GM21423 (cell line): ENCODE data around the gene SLC25A48.
A peak's percentile ranks its signal among the peaks of the same experiment; 100 is the strongest.

Experiments
- ATAC-seq: cut with Tn5 transposase; IDR thresholded peaks from one replicate; pipeline ENCODE4 v1.9.1; 2021; ENCODE audit warnings: mild to moderate bottlenecking, moderate library complexity; ENCODE audit not compliant: unreplicated experiment

The SLC25A48 gene

DNA sequence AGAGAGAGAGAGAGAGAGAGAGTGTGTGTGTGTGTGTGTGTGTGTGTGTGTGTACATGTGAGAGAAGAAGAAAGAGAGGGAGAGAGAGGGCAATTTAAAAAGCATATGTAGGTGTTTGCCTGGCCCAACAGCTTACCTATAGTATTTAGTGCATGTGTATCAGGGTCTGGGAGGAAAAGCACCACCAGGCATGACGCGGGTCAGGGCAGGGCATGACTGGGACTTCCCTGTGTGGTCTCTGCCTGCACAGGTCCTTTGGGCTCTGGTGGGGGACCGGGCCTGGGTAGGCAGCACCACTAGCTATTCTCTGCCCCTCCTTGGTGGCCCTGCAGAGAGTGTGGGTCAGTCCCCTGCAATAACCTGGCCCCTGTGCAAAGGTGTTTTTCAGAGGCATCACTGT, 45.1 kb downstream of the SLC25A48 start:
- no peak for ATAC-seq

DNA sequence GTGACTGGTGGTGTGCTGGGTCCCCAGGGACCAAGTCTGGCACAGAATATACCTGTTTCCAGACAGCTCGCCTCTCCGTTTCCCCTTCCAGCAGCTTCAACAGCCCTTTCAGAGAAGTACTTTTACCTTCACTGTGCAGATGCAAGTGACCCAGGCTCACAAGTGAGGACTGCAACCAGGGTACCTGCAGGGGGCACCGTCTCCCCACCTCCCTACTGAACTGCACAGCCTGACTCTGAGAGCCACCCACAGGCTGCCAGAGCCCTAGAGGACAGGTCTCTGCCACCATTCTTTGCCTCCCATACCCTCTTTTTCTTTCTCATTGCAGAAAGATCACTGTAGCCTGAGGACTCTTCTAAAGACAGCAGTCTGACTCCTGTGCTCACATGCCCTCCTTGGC, 45.8 kb downstream of the SLC25A48 start:
- peak; percentile 43 for ATAC-seq

DNA sequence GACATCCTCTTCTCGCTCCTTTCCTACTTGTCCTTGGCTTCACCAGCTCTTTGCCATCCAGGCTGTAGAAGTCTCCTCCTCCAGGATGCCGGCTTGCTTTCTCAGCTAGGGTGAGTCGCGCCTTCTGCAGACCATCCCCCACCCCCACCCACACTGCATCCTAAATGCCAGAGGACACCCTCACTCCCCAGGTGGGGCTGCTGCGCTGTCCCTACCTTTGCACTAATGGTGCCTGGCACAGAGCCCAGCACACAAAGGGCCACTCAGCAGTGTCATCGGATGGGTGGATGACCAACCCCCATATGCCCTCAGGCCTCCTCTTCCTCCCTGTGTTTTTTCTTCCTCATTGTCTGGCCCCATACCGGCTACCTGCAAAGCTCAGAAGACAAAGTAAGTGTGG, 46.3 kb downstream of the SLC25A48 start:
- no peak for ATAC-seq

DNA sequence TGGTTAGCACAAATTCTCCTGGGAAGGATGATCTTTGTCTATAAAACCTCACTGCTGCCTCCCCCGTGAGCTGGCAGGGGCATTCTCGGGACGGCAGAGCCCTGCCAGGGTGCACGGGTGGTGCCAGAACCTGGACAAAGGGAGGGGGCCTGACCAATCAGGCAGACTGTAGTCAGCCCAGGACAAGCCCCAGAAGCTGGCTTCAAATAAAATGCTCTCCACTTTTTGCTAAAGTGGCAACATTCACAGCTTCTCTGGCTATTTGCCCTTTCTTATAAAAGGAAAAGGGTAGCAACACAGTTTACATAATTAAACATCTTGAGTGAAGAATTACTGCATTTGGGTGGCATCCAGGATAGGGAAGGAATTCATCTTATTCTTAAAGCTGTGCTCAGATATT, 46.8 kb downstream of the SLC25A48 start:
- no peak for ATAC-seq

DNA sequence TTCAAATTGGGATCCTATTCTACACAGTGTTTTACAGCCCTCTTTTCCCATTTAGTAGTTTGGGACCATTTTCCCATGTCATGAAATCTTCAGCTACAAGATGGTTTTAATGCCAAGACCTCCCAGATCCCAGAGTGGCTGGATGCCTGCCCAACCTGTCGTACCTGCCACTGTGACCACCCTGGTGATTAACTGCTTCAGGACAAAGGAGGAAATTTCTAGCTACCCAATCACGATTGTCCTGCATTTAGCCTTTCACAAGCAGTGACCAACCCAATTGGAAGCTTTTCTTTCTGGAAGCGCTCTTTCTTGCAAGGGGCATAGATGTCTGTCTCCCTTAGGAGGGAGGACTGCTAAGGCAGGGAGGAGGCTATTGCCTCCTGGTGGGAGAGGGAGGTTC, 47.4 kb downstream of the SLC25A48 start:
- ATAC-seq = no peak

DNA sequence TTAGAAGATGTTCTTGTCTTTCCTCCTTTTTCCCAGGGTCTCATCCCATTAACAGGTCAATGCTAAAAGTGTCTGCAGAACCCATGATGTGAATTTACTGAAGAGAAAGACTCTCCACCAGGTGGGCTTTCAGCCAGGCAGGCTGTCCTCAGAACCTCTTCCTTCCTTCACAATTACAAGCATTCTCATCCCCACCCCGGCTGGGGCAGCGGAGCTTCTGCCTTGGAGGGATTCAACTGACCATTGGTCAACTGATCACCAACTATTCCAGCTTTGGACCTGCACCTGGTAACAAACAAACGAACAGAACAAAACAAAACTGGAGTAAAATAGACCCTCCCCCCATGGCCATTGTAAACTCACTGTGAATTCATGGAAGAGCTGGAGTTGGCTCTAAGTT, 48.6 kb downstream of the SLC25A48 start:
- ATAC-seq = no peak

DNA sequence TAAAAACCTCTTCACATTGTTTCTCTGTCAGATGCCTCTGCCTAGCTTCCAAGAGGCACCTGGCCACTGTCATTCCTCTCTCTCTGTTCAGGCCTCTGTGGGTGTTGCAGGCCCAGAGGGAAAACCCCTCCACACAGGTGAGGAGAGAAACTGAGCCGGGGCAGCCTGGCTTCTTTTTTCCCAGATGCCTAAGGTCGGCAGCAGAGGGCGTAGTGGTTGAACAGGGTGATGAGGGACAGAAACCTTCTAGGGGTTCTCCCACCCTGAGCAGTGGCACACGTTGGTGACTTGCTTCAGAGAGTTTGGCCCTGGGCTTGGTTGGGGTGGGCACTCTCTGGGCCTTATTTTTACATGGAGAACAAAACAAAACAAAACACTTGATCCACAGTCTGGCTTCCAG, 49.0 kb downstream of the SLC25A48 start:
- no peak for ATAC-seq

DNA sequence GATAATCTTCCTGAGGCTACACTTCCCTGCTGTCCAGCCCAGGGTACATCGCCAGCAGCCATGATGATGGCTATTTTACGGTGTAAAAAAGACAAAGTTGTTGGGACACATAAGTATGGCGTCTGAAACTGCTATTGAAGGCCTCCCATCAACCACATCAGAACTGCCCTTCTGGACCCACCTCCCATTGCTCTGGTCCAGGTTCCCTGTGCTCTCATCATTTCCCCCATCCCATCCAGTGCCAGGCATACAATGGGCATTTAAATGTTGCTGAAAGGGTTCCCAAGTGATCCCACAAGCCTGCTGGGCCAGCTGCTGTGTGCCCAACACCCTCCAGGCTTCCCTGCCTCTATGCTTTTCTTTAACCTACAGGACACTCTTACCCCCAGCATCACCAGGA, 50.6 kb downstream of the SLC25A48 start:
- ATAC-seq = no peak

DNA sequence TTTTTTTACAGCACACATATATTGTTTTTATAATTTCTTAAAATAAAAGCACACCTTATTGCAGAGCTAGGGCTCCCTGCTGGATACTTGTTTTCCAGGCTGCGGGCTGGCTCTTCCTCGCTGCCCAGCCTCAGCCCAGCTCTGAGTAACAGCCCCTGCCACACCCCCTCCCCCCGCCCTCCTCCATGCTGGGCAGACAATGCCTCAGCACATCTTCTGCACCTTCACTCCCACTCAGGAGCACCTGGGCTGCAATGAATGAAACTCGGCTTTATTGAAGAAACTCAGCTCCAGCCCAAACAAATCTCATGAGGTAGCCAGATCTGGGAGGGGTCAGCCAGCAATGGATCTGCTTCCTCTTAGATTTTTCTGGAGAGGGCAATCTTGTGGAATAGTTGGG, 51.7 kb downstream of the SLC25A48 start:
- no peak for ATAC-seq

DNA sequence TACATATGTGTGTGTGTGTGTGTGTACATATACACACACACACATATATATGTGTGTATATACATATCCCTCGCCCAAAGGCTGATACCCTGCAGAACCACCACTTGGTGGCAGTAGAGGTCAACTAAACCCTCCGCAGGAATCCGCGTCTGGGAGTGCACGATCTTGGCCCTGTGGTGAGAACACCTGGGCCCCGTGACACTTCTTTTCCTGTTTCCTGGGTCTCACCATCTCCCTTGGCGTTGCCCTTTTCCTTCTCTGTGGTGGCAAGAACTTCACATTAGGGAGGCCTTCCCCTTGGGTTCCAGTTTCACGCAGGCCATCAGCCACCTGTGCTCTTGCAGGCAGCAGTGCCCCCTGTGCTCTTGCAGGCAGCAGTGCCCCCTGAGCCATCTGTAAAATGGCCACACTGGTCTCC, 53.0 kb downstream of the SLC25A48 start:
- peak; percentile 88 for ATAC-seq

DNA sequence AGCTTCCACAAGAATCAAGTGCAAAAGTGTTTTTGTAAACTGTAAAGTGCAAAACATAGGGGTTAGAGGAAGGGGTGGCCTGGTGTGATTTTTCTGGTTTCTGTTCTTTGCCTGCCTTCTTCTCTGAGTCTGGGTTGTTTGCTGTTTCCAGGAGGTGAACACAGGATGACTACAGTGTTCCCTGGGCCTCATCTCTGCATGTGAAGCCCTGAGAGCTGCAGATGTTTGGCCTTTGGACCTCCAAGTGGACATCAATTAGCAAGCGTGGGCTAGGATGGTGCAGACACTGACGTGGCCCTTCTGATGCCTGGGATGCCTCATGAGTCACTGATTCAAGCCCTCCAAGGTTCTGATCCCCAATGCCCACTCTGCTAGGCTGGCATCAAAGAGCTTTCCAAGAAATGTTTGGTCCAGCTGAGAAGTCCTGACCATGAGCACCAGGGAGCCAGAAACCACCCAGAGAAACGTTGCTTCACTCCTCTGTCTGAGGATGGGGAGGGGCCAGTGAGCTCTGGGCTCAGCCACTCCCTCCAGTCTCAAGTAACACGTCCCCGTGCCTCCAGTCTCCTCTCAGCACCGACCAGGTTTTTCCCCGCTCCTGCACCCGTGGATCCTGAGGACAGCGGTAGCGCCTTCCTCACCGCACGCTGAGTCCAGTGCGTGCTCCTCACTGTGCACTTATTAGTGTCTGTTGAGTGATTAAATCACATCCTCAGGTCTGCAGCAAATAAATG, 53.6 kb downstream of the SLC25A48 start:
- ATAC-seq = no peak

DNA sequence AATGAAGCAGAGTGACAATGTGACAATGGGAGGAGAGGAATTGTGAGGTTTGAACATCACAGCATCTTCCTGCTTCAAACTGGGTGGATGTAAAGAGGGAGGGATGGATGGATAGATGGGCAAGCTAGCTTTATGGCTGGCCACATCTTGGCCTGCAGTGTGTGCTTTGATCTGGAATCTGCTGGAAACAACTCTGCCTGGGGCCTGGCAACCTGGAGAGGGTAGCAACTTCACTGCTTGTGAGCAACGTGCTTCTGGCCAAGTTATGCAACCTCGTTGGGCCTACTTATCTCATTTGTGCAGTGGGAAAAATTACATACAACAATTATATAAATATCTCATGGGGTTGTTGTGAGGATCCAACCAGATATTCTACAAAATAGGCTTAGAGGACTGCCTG, 55.8 kb downstream of the SLC25A48 start:
- ATAC-seq = no peak

DNA sequence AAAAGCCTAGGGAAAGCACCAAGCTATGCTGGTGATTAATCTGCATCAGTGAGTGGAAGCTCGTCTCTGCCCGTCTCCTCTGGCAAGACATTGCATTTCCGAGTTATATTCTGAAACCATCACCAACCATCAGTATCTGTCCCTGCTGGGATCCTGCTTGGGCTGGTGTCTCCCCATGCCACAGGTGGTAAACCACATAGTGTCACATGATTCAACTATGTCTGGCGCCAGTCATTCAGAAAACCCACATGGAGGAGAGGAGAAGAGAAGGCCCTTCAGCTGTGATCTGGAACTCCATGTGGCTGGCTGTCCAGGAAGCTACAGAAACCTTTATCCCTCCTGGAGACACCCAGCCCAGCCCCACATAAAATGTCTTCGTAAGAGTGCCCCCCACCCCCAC, 56.4 kb downstream of the SLC25A48 start:
- peak; percentile 63 for ATAC-seq

DNA sequence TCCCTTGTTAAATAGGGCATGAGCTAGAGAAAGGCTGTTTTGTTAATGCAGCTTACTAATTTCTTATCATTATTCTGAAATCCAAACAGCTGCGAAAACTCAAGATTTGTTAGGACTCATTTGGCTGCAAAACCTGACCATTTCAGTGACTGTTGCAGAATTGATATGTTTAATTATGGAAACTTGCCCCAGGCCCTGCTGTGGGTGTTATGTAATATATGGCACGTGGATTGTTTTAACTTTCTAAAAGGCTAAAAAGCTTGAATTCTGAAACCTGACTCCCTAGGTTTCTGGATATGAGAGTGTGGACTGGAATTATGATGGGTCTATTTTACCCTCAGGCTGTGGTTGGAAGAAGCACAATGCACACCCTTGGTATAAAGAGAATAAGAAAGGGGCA, 56.8 kb downstream of the SLC25A48 start:
- no peak for ATAC-seq

DNA sequence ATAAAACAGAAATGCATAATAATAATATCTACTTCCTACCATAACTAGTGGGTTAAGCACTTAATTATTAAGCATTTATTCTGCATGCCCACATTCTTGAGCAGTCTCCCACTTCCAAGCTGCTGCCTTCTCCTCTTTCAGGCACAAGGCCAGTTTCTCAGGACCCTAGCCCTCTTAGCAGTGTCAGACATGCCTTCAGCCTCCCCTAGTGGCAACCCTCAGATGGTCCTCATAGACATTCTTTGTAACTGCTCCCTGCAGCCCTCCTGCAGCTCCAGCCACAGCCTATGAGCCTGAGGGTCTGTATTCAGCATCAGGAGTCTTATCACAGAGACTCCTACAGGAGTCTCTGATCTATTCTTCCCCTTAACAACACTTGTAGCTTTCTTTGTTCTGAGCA, 57.3 kb downstream of the SLC25A48 start:
- no peak for ATAC-seq

DNA sequence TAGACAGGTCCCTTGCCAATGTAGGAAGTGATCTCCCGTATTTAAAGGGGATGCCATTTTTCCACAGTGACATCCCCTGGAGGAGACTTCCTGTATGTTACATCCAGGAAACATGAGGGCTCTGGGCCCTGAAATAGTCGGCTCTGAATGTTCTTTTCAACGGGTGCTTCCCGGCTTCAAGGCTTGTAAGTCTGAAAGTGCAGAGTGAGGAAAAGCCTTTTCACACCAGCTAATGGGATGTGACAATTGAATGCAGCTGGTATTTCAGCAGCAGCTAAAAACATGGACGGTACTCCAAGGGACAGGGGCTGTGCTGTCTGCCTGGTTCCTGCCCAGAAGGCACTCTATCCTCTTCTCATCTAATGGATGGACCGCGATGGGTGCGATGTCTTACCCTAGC, 59.8 kb downstream of the SLC25A48 start:
- ATAC-seq = no peak

DNA sequence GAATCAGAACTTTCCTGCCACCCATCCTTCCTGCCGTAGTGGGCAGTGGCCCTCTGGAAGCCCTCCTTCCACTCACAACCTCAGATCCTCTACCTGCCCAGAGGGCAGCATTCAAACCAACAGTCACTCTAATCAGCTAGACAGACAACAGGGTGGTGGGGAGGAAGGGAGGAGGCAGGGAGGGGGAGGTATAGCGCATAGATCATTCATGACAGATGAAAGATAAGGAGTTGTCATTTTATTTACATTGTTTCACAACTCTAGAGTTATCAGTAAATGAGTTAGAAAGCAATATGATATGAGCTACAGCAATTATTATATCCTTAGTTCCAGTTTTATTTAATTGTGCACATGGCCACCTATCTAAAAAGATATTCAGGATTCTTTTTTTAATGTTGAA, 60.3 kb downstream of the SLC25A48 start:
- no peak for ATAC-seq

DNA sequence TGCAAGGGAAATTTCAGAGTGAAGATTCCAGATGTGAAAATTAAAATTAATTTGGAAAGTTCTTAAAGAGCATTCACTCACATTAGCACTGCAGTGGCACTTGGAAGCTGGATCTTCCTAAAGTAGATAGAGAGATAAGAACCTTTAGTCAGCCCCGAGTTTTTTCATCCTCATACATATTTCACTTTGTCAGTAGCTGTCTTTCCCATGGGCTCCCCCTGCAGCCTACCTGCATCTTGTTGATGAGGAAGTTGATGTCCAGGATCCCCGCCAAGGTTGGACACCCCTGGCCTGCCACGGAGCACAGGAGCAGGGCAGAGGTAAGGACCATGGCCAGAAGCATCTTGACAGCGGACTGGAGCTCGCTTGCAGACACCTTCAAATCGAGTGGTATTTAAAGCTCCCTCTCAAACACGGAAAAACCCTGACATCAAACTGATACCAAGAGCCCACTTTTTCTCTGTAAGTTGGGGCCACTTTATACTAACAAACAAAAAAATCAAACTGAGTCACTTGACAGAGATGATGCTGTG, 61.1 kb downstream of the SLC25A48 start, which contains the start of gene IL9:
TSS of gene IL9 (minus strand) at position 368 of the 533 bp plus-strand sequence. CDS start at position 343, 25 bp downstream.
- no peak for ATAC-seq

DNA sequence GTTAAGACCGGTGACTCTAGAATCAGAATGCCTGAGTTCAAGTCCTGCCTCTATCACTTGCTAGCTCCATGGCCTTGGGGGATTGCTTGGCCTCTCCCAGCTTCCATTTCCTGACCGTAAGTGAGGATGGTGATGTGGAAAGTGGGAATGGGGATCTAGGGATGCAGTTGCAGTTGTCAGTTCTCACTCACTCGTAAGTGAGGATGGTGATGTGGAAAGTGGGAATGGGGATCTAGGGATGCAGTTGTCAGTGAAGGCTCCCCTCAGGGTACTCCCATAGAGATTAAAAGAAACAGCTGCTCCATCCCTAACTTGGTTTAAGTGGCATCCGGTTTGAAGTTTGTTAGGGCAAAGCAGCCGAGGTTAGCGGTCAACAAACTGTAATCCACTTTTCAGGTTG, 64.2 kb downstream of the SLC25A48 start:
- no peak for ATAC-seq

DNA sequence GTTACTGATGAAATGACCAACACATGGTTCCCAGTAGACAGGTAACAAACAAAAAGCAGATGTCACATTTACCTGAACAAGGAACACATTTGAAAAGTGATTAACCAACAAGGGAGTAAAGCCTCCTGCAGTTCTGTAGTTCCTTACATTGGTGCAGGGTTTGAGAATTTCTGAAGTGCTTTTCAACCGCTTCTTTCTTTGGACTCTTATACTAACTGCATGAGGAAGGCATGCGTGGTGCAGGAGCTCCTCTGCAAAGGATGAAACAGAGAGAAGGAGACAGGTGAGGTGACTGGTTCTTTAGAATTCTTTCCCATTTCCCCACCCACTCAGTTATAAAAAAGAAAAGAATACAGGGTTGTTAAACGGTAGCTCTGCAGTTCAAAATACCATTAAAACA, 65.8 kb downstream of the SLC25A48 start:
- no peak for ATAC-seq

DNA sequence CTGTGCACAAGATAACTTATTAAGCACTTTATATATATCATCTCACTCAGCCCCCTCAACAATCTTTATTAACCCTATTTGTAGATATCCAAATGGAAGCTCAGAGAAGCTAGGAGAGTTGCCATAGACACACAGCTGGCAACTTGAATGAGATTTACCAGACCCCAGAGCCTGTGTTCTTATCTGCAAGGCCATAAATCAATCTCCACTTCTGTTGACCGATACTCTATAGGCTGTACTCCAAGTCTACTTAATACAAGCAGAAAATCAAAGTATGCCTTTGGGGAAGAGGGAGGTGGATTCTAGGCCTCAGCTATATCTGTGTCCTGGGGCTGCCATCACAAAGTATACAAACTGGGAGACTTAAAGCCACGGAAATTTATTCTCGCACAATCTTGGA, 67.2 kb downstream of the SLC25A48 start:
- no peak for ATAC-seq

DNA sequence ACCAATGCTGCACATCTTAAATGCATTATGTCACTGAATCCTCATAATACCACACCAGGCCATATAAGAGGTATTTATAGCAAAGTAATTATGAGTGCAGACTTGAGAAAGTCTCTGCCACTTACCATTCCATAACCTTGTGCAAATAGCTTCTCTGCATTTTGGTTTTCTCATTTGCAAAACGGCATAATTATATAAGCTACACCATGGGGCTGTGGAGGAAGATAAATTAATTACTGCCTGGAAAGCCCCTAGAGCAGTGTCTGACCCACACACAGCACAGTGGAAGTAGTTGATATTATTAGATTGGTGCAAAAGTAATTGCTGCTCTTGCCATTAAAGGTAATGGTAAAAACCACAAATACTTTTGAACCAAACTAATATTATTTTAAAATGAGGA, 70.7 kb downstream of the SLC25A48 start:
- ATAC-seq = no peak
